ENCODE data around the gene TMEM74B.

Gene TMEM74B

GRCh38 chr20:1177680-1178079 is 7.1 kb downstream of the TMEM74B start:
- no peak for DNase-seq

GRCh38 chr20:1174787-1175186 is 10.0 kb downstream of the TMEM74B start:
- DNase-seq, result no peak

- no peak for DNase-seq
These were observed 11.1 kb downstream of the TMEM74B start for GRCh38 chr20:1173698-1174097.

GRCh38 chr20:1171461-1172093 is 13.2 kb downstream of the TMEM74B start:
- DNase-seq, result peak in 1 of 5 experiments; percentile 27

- no peak for DNase-seq
These were observed 15.6 kb downstream of the TMEM74B start for GRCh38 chr20:1169224-1169623.

- DNase-seq, result no peak
These were observed 17.6 kb downstream of the TMEM74B start for GRCh38 chr20:1166948-1167720.

GRCh38 chr20:1165941-1166340 is 18.8 kb downstream of the TMEM74B start:
- DNase-seq, result no peak

GRCh38 chr20:1165521-1165920 is 19.3 kb downstream of the TMEM74B start:
- no peak for DNase-seq

GRCh38 chr20:1164871-1165270 is 19.9 kb downstream of the TMEM74B start:
- no peak for DNase-seq

GRCh38 chr20:1163653-1164052 is 21.1 kb downstream of the TMEM74B start:
- DNase-seq, result no peak

GRCh38 chr20:1163105-1163504 is 21.7 kb downstream of the TMEM74B start:
- DNase-seq, result no peak

GRCh38 chr20:1160991-1161390 is 23.8 kb downstream of the TMEM74B start:
- no peak for DNase-seq

GRCh38 chr20:1160496-1160895 is 24.3 kb downstream of the TMEM74B start:
- DNase-seq, result no peak

GRCh38 chr20:1155342-1155741 is 29.4 kb downstream of the TMEM74B start:
- no peak for DNase-seq

GRCh38 chr20:1154691-1155090 is 30.1 kb downstream of the TMEM74B start:
- DNase-seq, result no peak

- no peak for DNase-seq
These were observed 30.6 kb downstream of the TMEM74B start for GRCh38 chr20:1154226-1154625.

GRCh38 chr20:1150968-1151367 is 33.8 kb downstream of the TMEM74B start:
- no peak for DNase-seq

- peak in 1 of 5 experiments; percentile 83 for DNase-seq
These were observed 34.6 kb downstream of the TMEM74B start for GRCh38 chr20:1150218-1150617.

- DNase-seq, result peak in 1 of 5 experiments; percentile 56
These were observed 35.0 kb downstream of the TMEM74B start for GRCh38 chr20:1149812-1150211.

GRCh38 chr20:1146957-1147356 is 37.8 kb downstream of the TMEM74B start:
- no peak for DNase-seq

- DNase-seq, result no peak
These were observed 40.2 kb downstream of the TMEM74B start for GRCh38 chr20:1144401-1145172.

- no peak for DNase-seq
These were observed 47.5 kb downstream of the TMEM74B start for GRCh38 chr20:1137236-1137635.

- DNase-seq, result no peak
These were observed 49.9 kb downstream of the TMEM74B start for GRCh38 chr20:1134836-1135235.

GRCh38 chr20:1134355-1134754 is 50.4 kb downstream of the TMEM74B start:
- no peak for DNase-seq
